Common myeloid progenitor, CD34-positive (primary cell): ENCODE data around the gene NR4A3.
A peak's percentile ranks its signal among the peaks of the same experiment; 100 is the strongest.

Experiments
- CTCF ChIA-PET: fragments of 350-600 bp; sonication (Branson Sonifier 250); formaldehyde crosslinking; loops from one replicate; lab custom pipeline; 2021; ENCODE audit warnings: antibody characterized with exemption; lab: Charles Lee
- POLR2A ChIA-PET: fragments of 350-600 bp; sonication (Branson Sonifier 250); formaldehyde crosslinking; loops from one replicate; lab custom pipeline; 2021; ENCODE audit warnings: antibody characterized with exemption; lab: Charles Lee
- DNase-seq, 3 donors: peaks; one replicate each; pipeline versions ENCODE4 v3.0.0 to v3.0.0-alpha.2; 2013
- H3K27ac ChIP-seq, 2 experiments: 1 replicate in 1 of 2; 2 replicates in 1 of 2; pipeline ENCODE4 v1.7.0; 2013; ENCODE audit warnings: inconsistent platforms in 2 of 2, low read length in 2 of 2, mild to moderate bottlenecking in 2 of 2, low read depth in 1 of 2, moderate library complexity in 1 of 2; ENCODE audit not compliant: severe bottlenecking in 2 of 2, insufficient read depth in 1 of 2, poor library complexity in 1 of 2
- H3K27me3 ChIP-seq, 5 experiments: replicated peaks in 2 of 5; 1 replicate in 3 of 5; 2 replicates in 2 of 5; pipeline versions ENCODE4 v1.6.1 to v1.7.0; 2013; ENCODE audit warnings: low read length in 4 of 5, mild to moderate bottlenecking in 2 of 5, moderate library complexity in 2 of 5, inconsistent platforms in 1 of 5; ENCODE audit not compliant: insufficient read depth in 5 of 5, control insufficient read depth in 4 of 5
- H3K36me3 ChIP-seq, 4 experiments: 1 replicate in 2 of 4; 2 replicates in 2 of 4; pipeline versions ENCODE4 v1.6.1 to v1.7.0; 2013; ENCODE audit warnings: low read length in 3 of 4, control low read depth in 1 of 4, mild to moderate bottlenecking in 1 of 4; ENCODE audit not compliant: control insufficient read depth in 4 of 4, insufficient read depth in 4 of 4
- H3K4me1 ChIP-seq, 4 experiments: 1 replicate in 3 of 4; 2 replicates in 1 of 4; pipeline versions ENCODE4 v1.6.1 to v1.7.1; 2013; ENCODE audit warnings: low read length in 3 of 4, mild to moderate bottlenecking in 3 of 4, control low read depth in 1 of 4, inconsistent platforms in 1 of 4, moderate library complexity in 1 of 4; ENCODE audit not compliant: control insufficient read depth in 4 of 4, insufficient read depth in 4 of 4; ENCODE audit errors: control extremely low read depth in 1 of 4
- H3K4me3 ChIP-seq, 7 experiments: 1 replicate in 4 of 7; 2 replicates in 3 of 7; pipeline versions ENCODE4 v1.5.1 to v1.7.0; 2013; ENCODE audit warnings: mild to moderate bottlenecking in 7 of 7, low read length in 6 of 7, moderate library complexity in 6 of 7, inconsistent platforms in 2 of 7, low read depth in 2 of 7, control low read depth in 1 of 7; ENCODE audit not compliant: insufficient read depth in 4 of 7, control insufficient read depth in 1 of 7; ENCODE audit errors: extremely low read depth in 1 of 7
- H3K9me3 ChIP-seq, 5 experiments: 1 replicate in 4 of 5; 2 replicates in 1 of 5; pipeline versions ENCODE4 v1.6.1 to v1.7.1; 2013; ENCODE audit warnings: low read length in 4 of 5, mild to moderate bottlenecking in 2 of 5, inconsistent platforms in 1 of 5, low read depth in 1 of 5, moderate library complexity in 1 of 5; ENCODE audit not compliant: control insufficient read depth in 4 of 5, insufficient read depth in 2 of 5; ENCODE audit errors: control extremely low read depth in 1 of 5
- WGBS: methylation state at CpG from one replicate; pipeline ENCODE4 v1.1.5; 2013; ENCODE audit not compliant: insufficient coverage; 5-methylcytosine and 5-hydroxymethylcytosine counted together

The NR4A3 gene

DNA sequence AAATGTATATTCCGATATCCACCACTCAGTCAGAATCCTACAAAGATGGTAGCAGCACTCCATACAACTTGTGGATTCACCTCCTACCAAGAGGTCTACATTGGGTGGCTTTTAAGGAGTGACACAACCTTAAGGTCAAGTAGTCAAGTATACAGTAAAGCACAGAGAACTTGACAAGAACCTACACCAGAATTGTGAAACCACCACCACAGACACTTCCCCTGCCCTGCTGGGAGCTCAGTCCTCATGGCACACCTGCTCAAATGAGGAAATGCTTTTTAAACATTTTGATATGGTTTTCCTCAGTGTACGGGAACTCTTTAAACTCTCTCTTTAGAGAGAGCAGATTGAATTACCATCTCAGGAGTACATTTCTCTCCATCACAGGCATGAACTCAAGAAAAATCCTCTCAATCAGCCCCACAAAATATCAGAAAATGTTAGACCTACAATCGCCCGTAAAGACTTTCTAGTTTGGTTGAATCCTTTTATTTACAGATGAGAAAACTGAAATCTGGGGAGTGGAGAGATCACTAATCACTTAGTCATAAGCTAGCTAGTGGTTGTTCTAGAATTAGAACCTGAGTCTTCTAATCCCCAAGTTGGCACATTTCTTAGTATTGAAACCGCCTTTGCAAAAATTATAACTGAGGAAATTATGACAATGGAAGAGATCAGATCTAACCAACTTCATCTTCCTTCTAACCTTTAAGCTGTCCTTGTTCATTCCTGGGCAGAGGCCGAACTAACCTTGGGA lies 38.5 kb upstream of the NR4A3 start:
- CTCF ChIA-PET = interaction anchor here (1.0 kb wide), 1 partner anchor 13 kb away, joined by 3 read pairs; no protein-coding TSS in a partner anchor
- POLR2A ChIA-PET = no interaction called here
- H3K4me1 ChIP-seq = peaks cover 7 to 14% (median 10%) of the 10 kb centered on the region in 4 experiments
- no peaks in the 10 kb centered on the region for H3K36me3 ChIP-seq
- H3K27ac ChIP-seq = no peak overlapping the region
- H3K27me3 ChIP-seq = no peaks in the 10 kb centered on the region
- H3K4me3 ChIP-seq = no peak overlapping the region
- no peaks in the 10 kb centered on the region for H3K9me3 ChIP-seq
- 0% methylated on average over 1 of the region's 6 CpGs for WGBS
- peak; percentile 34 to 86 (median 78) for DNase-seq

DNA sequence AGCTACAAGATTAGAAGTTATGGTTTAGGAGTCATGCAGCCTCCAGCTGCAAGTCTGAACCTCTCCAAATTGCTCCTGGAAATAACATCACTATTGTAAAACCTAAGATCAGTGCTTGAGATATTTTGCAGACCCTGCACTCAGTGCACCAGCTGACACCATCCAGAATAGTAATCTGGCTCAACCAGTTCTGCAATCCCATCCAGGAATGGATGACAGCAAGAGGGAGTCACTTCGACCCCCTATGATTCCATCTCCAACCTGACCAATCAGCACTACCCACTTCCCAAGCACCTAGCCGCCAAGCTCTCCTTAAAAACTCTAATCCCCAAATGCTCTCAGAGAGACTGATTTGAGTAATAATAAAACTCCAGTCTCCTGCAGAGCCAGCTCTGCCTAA lies 37.9 kb upstream of the NR4A3 start:
- CTCF ChIA-PET = interaction anchor here (0.7 to 1.0 kb wide), 2 partner anchors 10 to 12 kb away, joined by 3 read pairs; no protein-coding TSS in a partner anchor
- 100% methylated on average over 2 of the region's 2 CpGs for whole genome bisulfite sequencing
- Histone ChIP-seq H3K36me3 (no peaks in the 10 kb centered on the region), H3K9me3 (no peaks in the 10 kb centered on the region), H3K4me3 (no peak overlapping the region), H3K4me1 (peaks cover 7 to 14% (median 10%) of the 10 kb centered on the region in 4 experiments), H3K27me3 (no peaks in the 10 kb centered on the region), H3K27ac (no peak overlapping the region)
- no peak for DNase-seq
- POLR2A ChIA-PET = no interaction called here

DNA sequence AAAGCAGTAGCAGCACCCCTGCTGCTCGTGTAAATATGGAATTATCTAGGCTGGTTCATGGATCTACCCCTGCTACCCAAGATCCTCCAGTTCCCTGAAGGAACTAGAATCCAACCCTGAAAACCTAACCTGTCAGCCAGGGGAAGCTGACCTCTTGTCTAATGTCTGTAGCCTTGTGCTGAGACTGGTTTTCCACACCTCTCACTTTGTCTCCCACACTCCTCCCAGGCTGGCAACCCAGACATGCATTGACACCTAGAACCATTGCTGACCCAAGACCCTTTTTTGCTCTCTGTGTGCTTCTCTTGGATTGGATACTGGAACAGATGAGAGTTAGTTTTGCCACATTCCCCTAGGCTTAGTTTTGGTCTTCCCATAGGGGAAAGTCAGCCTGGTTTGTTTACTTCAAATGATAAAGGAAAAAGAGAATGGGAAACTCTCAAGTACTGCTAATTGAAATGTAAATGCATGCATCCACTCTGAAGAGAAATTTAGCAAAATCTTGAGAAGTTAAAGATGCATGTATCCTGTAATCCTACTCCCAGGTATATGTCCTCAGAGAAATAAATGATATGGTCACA lies 36.6 kb upstream of the NR4A3 start:
- Histone ChIP-seq H3K36me3 (no peaks in the 10 kb centered on the region), H3K4me3 (no peak overlapping the region), H3K27ac (no peak overlapping the region), H3K4me1 (peaks cover 7 to 14% (median 10%) of the 10 kb centered on the region in 4 experiments), H3K9me3 (no peaks in the 10 kb centered on the region), H3K27me3 (no peaks in the 10 kb centered on the region)
- DNase-seq = no peak
- POLR2A ChIA-PET = no interaction called here
- 100% methylated on average over 1 of the region's 1 CpG for WGBS
- CTCF ChIA-PET = no interaction called here

DNA sequence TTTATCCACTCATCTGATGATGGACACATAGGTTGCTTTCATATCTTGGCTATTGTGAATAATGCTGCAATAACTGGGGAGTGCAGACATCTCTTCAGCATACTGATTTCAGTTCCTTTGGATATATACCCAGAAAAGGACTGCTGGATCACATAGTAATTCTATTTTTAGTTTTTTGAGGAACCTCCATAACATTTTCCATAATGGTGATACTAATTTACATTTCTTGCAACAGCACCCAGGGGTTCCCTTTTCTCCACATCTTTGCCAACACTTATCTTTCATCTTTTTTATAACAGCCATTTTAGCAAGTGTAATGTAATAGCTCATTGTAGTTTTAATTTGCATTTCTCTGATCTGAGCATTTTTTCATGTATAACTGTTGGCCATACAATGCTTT lies 34.1 kb upstream of the NR4A3 start:
- H3K36me3 ChIP-seq = no peaks in the 10 kb centered on the region
- CTCF ChIA-PET = no interaction called here

DNA sequence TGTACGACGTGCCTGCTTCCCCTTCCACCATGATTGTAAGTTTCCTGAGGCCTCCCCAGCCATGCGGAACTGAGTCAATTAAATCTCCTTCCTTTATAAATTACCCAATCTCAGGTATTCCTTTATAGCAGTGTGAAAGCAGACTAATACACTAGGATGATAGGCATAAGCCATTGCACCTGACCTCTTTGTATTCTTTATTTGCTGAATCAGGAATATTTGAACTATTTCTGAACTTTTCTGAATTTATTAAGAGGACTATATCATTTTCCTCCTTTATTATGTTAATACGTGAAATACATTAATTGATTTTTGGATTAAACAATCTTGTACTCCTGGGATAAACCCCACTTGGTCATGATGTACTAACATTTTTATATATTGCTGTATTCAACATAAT lies 28.2 kb upstream of the NR4A3 start:
- H3K9me3 ChIP-seq = peaks cover 0 to 1% (median 0%) of the 10 kb centered on the region in 5 experiments
- H3K27me3 ChIP-seq = no peaks in the 10 kb centered on the region
- no peak overlapping the region for H3K4me3 ChIP-seq
- H3K36me3 ChIP-seq = no peaks in the 10 kb centered on the region
- WGBS = 100% methylated on average over 2 of the region's 4 CpGs
- ChIA-PET POLR2A (no interaction called here), CTCF (interaction anchor here (0.6 to 0.9 kb wide), 2 partner anchors 9 to 475 kb away, joined by 3 read pairs; no protein-coding TSS in a partner anchor)
- no peaks in the 10 kb centered on the region for H3K4me1 ChIP-seq
- no peak for DNase-seq
- no peak overlapping the region for H3K27ac ChIP-seq

More for the DNA sequence above, 34.1 kb upstream of the NR4A3 start:
- H3K4me3 ChIP-seq = no peak overlapping the region
- no peak overlapping the region for H3K27ac ChIP-seq
- POLR2A ChIA-PET = no interaction called here
- H3K9me3 ChIP-seq = no peaks in the 10 kb centered on the region
- H3K27me3 ChIP-seq = no peaks in the 10 kb centered on the region
- DNase-seq = no peak
- peaks cover 7 to 14% (median 10%) of the 10 kb centered on the region in 4 experiments for H3K4me1 ChIP-seq

DNA sequence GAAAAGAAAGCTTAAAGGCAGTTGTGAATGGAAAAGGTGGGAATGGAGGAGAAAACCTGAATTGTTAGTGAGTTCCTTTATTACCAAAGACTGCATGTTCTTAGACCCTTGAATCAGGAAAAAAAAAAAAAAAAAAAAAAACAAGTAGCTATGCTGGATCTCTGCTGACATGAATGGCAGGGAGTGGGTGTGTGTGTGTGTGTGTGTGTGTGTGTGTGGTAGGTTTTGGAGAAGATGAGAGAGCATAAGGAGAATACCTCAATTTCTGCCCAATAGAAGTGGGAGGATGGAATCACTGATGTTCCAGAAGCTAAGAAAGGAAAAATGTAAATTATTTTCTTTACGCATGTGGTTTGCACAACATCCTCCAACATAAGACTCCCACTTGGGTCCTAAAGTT lies 25.5 kb upstream of the NR4A3 start:
- no peak for DNase-seq
- no peaks in the 10 kb centered on the region for H3K36me3 ChIP-seq
- no peak overlapping the region for H3K27ac ChIP-seq
- no peak overlapping the region for H3K4me3 ChIP-seq
- ChIA-PET POLR2A (interaction anchor here (0.6 kb wide), 1 partner anchor 445 kb away, joined by 3 read pairs; no protein-coding TSS in a partner anchor), CTCF (interaction anchor here (0.9 to 1.0 kb wide), 2 partner anchors 13 to 948 kb away, joined by 3 read pairs; no protein-coding TSS in a partner anchor)
- WGBS = no CpG with 5 or more reads among the region's 1 CpG
- peaks cover 0 to 1% (median 0%) of the 10 kb centered on the region in 5 experiments for H3K9me3 ChIP-seq
- H3K27me3 ChIP-seq = no peaks in the 10 kb centered on the region
- H3K4me1 ChIP-seq = no peaks in the 10 kb centered on the region

DNA sequence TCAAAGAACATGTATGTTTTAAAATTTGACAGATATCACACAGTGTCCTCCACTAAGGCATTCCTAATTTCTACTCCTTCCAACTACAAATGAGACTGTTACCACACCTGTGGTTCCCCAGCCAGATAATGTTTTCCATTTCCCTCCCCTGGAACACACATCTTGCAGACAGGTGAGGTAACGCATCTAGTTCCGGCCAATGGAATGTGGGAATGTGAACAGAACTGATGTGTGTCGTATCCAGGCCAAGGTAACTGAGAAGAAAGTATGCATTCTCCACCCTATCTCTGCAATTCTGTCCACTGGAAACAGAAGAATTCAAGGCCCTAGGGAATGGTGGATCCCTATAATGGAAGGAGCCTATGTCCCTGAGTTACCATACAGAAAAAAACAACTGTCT lies 19.9 kb upstream of the NR4A3 start:
- ChIA-PET POLR2A (interaction anchor here (0.6 kb wide), 1 partner anchor 206 kb away, joined by 3 read pairs; no protein-coding TSS in a partner anchor), CTCF (no interaction called here)

More for the DNA sequence above, 19.9 kb upstream of the NR4A3 start:
- WGBS = 100% methylated on average over 2 of the region's 3 CpGs
- no peak overlapping the region for H3K4me3 ChIP-seq
- no peaks in the 10 kb centered on the region for H3K4me1 ChIP-seq
- peaks cover 0 to 3% (median 1%) of the 10 kb centered on the region in 4 experiments for H3K36me3 ChIP-seq
- DNase-seq = no peak
- no peaks in the 10 kb centered on the region for H3K27me3 ChIP-seq
- H3K9me3 ChIP-seq = peaks cover 0 to 5% (median 0%) of the 10 kb centered on the region in 5 experiments
- no peak overlapping the region for H3K27ac ChIP-seq
